Liver (tissue), 3 donors: ENCODE results near the gene GIMAP4.
"Not testable (repeated sequence)": the region's sequence is repeated elsewhere in the genome, so short reads cannot be mapped to it uniquely, and the experiment has no call there.

Experiments used
- EGR1 ChIP-seq, 2 donors: IDR thresholded peaks; 2 replicates each; pipeline ENCODE4 v1.6.1; 2016 to 2018; ENCODE audit warnings: antibody characterized with exemption in 2 of 2, low read depth in 2 of 2
- GABPA ChIP-seq, 2 donors: IDR thresholded peaks in 1 of 2; conservative IDR thresholded peaks in 1 of 2; 2 replicates each; pipeline ENCODE4 v1.6.1; 2016; ENCODE audit warnings: antibody characterized with exemption in 2 of 2, mild to moderate bottlenecking in 1 of 2, moderate library complexity in 1 of 2
- HNF4A ChIP-seq, 2 donors: conservative IDR thresholded peaks; 2 replicates each; pipeline ENCODE4 v1.6.1; 2016; ENCODE audit warnings: antibody characterized with exemption in 2 of 2, mild to moderate bottlenecking in 2 of 2
- HNF4G ChIP-seq: IDR thresholded peaks from 2 replicates; pipeline ENCODE4 v1.6.1; 2016; ENCODE audit warnings: antibody characterized with exemption
- JUND ChIP-seq, 2 donors: IDR thresholded peaks; 2 replicates each; pipeline ENCODE4 v1.6.1; 2016; ENCODE audit warnings: antibody characterized with exemption in 2 of 2
- RAD21 ChIP-seq, 2 donors: IDR thresholded peaks; 2 replicates each; pipeline ENCODE4 v1.6.1; 2016; ENCODE audit warnings: antibody characterized with exemption in 2 of 2, mild to moderate bottlenecking in 2 of 2
- RXRA ChIP-seq, 2 donors: IDR thresholded peaks; 2 replicates each; pipeline ENCODE4 v1.6.1; 2017 to 2018; ENCODE audit warnings: antibody characterized with exemption in 2 of 2, mild to moderate bottlenecking in 1 of 2
- TAF1 ChIP-seq: conservative IDR thresholded peaks from 2 replicates; pipeline ENCODE4 v1.6.1; 2016; ENCODE audit warnings: antibody characterized with exemption, mild to moderate bottlenecking
- TF ChIP-seq, protein P1 (sequence below): IDR thresholded peaks from 2 replicates; pipeline ENCODE4 v1.6.1; 2016; ENCODE audit warnings: antibody characterized with exemption
- TF ChIP-seq, protein P2 (sequence below): fragments of 150-350 bp; IDR thresholded peaks from 2 replicates; pipeline ENCODE4 v1.5.1; 2017; ENCODE audit warnings: improper control_type of control experiment, low read depth, low read length; ENCODE audit not compliant: missing input control
- TF ChIP-seq, protein P3 (sequence below): IDR thresholded peaks from 2 replicates; pipeline ENCODE4 v1.6.1; 2016; ENCODE audit warnings: antibody characterized with exemption, mild to moderate bottlenecking
- TF ChIP-seq, protein P4 (sequence below): IDR thresholded peaks from 2 replicates; pipeline ENCODE4 v1.6.1; 2016; ENCODE audit warnings: antibody characterized with exemption
- TF ChIP-seq, protein P5 (sequence below): IDR thresholded peaks from 2 replicates; pipeline ENCODE4 v1.6.1; 2016; ENCODE audit warnings: antibody characterized with exemption
- donor health status: healthy.
- donor health status: healthy.

DNA sequence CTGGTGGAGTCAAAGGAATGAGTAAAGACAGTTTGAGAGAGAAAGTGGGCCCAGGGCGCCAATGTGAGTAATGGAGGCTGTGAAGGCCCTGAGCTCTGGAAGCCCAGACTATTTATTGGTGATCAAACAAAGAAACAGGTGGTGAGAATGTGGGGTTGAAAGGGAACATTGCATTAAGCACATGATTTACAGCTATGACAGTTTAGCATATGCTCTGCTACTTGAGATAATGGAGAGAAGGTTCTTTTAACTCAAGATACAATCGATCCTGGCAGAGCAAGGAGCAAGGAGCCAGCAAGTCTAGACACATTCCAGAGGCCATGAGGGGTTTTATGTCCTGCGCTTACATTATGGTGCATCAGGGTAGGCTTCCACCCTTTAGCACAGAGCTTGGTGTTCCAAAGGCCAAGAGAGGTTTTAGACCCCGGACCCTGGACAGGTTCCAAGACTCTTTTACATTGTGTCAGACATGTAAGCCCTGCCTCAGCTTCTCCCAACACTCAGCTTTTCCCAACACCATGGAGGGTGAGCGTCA, 48.1 kb downstream of the GIMAP4 start:
- TF ChIP-seq, protein P1, sequence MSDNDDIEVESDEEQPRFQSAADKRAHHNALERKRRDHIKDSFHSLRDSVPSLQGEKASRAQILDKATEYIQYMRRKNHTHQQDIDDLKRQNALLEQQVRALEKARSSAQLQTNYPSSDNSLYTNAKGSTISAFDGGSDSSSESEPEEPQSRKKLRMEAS = not testable (repeated sequence)
- TF ChIP-seq, protein P2, sequence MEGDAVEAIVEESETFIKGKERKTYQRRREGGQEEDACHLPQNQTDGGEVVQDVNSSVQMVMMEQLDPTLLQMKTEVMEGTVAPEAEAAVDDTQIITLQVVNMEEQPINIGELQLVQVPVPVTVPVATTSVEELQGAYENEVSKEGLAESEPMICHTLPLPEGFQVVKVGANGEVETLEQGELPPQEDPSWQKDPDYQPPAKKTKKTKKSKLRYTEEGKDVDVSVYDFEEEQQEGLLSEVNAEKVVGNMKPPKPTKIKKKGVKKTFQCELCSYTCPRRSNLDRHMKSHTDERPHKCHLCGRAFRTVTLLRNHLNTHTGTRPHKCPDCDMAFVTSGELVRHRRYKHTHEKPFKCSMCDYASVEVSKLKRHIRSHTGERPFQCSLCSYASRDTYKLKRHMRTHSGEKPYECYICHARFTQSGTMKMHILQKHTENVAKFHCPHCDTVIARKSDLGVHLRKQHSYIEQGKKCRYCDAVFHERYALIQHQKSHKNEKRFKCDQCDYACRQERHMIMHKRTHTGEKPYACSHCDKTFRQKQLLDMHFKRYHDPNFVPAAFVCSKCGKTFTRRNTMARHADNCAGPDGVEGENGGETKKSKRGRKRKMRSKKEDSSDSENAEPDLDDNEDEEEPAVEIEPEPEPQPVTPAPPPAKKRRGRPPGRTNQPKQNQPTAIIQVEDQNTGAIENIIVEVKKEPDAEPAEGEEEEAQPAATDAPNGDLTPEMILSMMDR = not testable (repeated sequence)
- TF ChIP-seq RAD21 (IDR thresholded peaks at IDR 0.05); JUND (IDR thresholded peaks at IDR 0.05); GABPA (IDR thresholded peaks at IDR 0.05 in 1 of 2, conservative IDR thresholded peaks at IDR 0.05 in 1 of 2); HNF4G; TAF1; HNF4A (conservative IDR thresholded peaks at IDR 0.05); RXRA (IDR thresholded peaks at IDR 0.05); EGR1 (IDR thresholded peaks at IDR 0.05; ENCODE audit: low read depth in 2 of 2): not testable (repeated sequence)
- TF ChIP-seq, protein P3, sequence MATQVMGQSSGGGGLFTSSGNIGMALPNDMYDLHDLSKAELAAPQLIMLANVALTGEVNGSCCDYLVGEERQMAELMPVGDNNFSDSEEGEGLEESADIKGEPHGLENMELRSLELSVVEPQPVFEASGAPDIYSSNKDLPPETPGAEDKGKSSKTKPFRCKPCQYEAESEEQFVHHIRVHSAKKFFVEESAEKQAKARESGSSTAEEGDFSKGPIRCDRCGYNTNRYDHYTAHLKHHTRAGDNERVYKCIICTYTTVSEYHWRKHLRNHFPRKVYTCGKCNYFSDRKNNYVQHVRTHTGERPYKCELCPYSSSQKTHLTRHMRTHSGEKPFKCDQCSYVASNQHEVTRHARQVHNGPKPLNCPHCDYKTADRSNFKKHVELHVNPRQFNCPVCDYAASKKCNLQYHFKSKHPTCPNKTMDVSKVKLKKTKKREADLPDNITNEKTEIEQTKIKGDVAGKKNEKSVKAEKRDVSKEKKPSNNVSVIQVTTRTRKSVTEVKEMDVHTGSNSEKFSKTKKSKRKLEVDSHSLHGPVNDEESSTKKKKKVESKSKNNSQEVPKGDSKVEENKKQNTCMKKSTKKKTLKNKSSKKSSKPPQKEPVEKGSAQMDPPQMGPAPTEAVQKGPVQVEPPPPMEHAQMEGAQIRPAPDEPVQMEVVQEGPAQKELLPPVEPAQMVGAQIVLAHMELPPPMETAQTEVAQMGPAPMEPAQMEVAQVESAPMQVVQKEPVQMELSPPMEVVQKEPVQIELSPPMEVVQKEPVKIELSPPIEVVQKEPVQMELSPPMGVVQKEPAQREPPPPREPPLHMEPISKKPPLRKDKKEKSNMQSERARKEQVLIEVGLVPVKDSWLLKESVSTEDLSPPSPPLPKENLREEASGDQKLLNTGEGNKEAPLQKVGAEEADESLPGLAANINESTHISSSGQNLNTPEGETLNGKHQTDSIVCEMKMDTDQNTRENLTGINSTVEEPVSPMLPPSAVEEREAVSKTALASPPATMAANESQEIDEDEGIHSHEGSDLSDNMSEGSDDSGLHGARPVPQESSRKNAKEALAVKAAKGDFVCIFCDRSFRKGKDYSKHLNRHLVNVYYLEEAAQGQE = not testable (repeated sequence)
- TF ChIP-seq, protein P4, sequence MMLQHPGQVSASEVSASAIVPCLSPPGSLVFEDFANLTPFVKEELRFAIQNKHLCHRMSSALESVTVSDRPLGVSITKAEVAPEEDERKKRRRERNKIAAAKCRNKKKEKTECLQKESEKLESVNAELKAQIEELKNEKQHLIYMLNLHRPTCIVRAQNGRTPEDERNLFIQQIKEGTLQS = not testable (repeated sequence)
- TF ChIP-seq, protein P5, sequence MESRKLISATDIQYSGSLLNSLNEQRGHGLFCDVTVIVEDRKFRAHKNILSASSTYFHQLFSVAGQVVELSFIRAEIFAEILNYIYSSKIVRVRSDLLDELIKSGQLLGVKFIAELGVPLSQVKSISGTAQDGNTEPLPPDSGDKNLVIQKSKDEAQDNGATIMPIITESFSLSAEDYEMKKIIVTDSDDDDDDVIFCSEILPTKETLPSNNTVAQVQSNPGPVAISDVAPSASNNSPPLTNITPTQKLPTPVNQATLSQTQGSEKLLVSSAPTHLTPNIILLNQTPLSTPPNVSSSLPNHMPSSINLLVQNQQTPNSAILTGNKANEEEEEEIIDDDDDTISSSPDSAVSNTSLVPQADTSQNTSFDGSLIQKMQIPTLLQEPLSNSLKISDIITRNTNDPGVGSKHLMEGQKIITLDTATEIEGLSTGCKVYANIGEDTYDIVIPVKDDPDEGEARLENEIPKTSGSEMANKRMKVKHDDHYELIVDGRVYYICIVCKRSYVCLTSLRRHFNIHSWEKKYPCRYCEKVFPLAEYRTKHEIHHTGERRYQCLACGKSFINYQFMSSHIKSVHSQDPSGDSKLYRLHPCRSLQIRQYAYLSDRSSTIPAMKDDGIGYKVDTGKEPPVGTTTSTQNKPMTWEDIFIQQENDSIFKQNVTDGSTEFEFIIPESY = not testable (repeated sequence)
